22Rv1 (cell line): ENCODE measurements around the gene PRTFDC1.

Source experiments
- H3K27ac ChIP-seq: fragments of 450-650 bp; 2 replicates; pipeline ENCODE4 v1.5.1; 2017
- CTCF ChIP-seq: fragments of 450-650 bp; IDR thresholded peaks from 2 replicates; pipeline ENCODE4 v1.5.1; 2017; ENCODE audit warnings: mild to moderate bottlenecking
- ZFX ChIP-seq: fragments of 450-650 bp; IDR thresholded peaks from 2 replicates; pipeline ENCODE4 v1.6.1; 2017; ENCODE audit warnings: antibody characterized with exemption, borderline replicate concordance

PRTFDC1 gene

GRCh38 chr10:24834869-24835268, 117.5 kb downstream of the PRTFDC1 start:
- TF ChIP-seq CTCF, result no peak
- no peak for TF ChIP-seq ZFX

GRCh38 chr10:24826009-24826408, 126.4 kb downstream of the PRTFDC1 start:
- no peak for TF ChIP-seq ZFX
- TF ChIP-seq CTCF, result no peak
- H3K27ac ChIP-seq, result no peak overlapping the region

More at GRCh38 chr10:24834869-24835268, 117.5 kb downstream of the PRTFDC1 start:
- H3K27ac ChIP-seq, result no peak overlapping the region

- no peak overlapping the region for H3K27ac ChIP-seq
- TF ChIP-seq CTCF, result no peak
- TF ChIP-seq ZFX, result no peak
Observed at GRCh38 chr10:24825551-24825950, 126.9 kb downstream of the PRTFDC1 start.

GRCh38 chr10:24824536-24824935, 127.9 kb downstream of the PRTFDC1 start:
- no peak for TF ChIP-seq ZFX
- TF ChIP-seq CTCF, result no peak

GRCh38 chr10:24824124-24824523, 128.3 kb downstream of the PRTFDC1 start:
- no peak for TF ChIP-seq ZFX
- no peak overlapping the region for H3K27ac ChIP-seq

More at GRCh38 chr10:24824536-24824935, 127.9 kb downstream of the PRTFDC1 start:
- no peak overlapping the region for H3K27ac ChIP-seq

- no peak overlapping the region for H3K27ac ChIP-seq
- TF ChIP-seq CTCF (no peak), ZFX (no peak)
Observed at GRCh38 chr10:24822590-24822989, 129.8 kb downstream of the PRTFDC1 start.

GRCh38 chr10:24821986-24822385, 130.4 kb downstream of the PRTFDC1 start:
- TF ChIP-seq ZFX, result no peak
- TF ChIP-seq CTCF, result no peak
- H3K27ac ChIP-seq, result no peak overlapping the region

GRCh38 chr10:24816868-24817396, 135.5 kb downstream of the PRTFDC1 start:
- no peak overlapping the region for H3K27ac ChIP-seq
- TF ChIP-seq CTCF, result no peak
- no peak for TF ChIP-seq ZFX
